SK-N-SH (cell line): ENCODE results near the gene MTPN. TPM values are rescaled to one million over a fixed set of nuclear protein-coding genes. Genes with fewer than 3 reads are reported as not detected.
A peak's percentile ranks its signal among the peaks of the same experiment; 100 is the strongest.

Experiments used
- CTCF ChIA-PET: fragments of 300-600, 350-600 bp; formaldehyde crosslinking; extraction: SDS; loops from one replicate; lab custom pipeline; 2021; lab: Yijun Ruan, JAX
- POLR2A ChIA-PET: fragments of 350-600 bp; sonication (Branson Sonifier 250); formaldehyde crosslinking; extraction: SDS; loops from one replicate; lab custom pipeline; 2020; ENCODE audit warnings: antibody characterized with exemption, inconsistent platforms; lab: Yijun Ruan, JAX
- DNase-seq: peaks from one replicate; pipeline ENCODE4 v3.0.0; 2012
- H2AFZ ChIP-seq: fragments of 200-600 bp; sonication (generic); 2 replicates; pipeline ENCODE4 v1.8.1; 2016; ENCODE audit warnings: antibody characterized with exemption, mild to moderate bottlenecking, low read depth
- H3F3A ChIP-seq: fragments of 200-600 bp; sonication (generic); replicated peaks from 2 replicates; pipeline ENCODE3; 2016; ENCODE audit warnings: antibody characterized with exemption, mild to moderate bottlenecking; ENCODE audit not compliant: insufficient read depth
- H3K27ac ChIP-seq, 2 experiments: fragments of 200-500 bp in 1 of 2; fragments of 200-600 bp in 1 of 2; sonication (Bioruptor generic) in 1 of 2; sonication (generic), shearing (Covaris generic) in 1 of 2; 2 replicates each; pipeline versions ENCODE4 v1.5.1 to v1.6.1; 2014 to 2016; ENCODE audit warnings: low read depth in 2 of 2, inconsistent platforms in 1 of 2, low read length in 1 of 2, mild to moderate bottlenecking in 1 of 2, mixed read lengths in 1 of 2
- H3K27me3 ChIP-seq: fragments of 200-600 bp; sonication (generic), shearing (Covaris generic); 2 replicates; pipeline ENCODE4 v1.6.1; 2016; ENCODE audit warnings: mixed run types; ENCODE audit not compliant: insufficient read depth
- H3K36me3 ChIP-seq, 2 experiments: fragments of 200-500 bp in 1 of 2; fragments of 200-600 bp in 1 of 2; sonication (Bioruptor generic) in 1 of 2; sonication (generic) in 1 of 2; replicated peaks in 1 of 2; 2 replicates each; pipeline versions ENCODE3 to v1.5.1; 2014 to 2016; ENCODE audit warnings: low read length in 1 of 2, mild to moderate bottlenecking in 1 of 2; ENCODE audit not compliant: insufficient read depth in 2 of 2, control insufficient read depth in 1 of 2
- H3K4me1 ChIP-seq, 2 experiments: fragments of 200-500 bp in 1 of 2; fragments of 200-600 bp in 1 of 2; sonication (Bioruptor generic) in 1 of 2; sonication (generic), shearing (Covaris generic) in 1 of 2; 2 replicates each; pipeline versions ENCODE4 v1.5.1 to v1.6.1; 2014 to 2016; ENCODE audit warnings: low read depth in 1 of 2, low read length in 1 of 2, mixed run types in 1 of 2; ENCODE audit not compliant: insufficient read depth in 2 of 2, control insufficient read depth in 1 of 2
- H3K4me2 ChIP-seq: fragments of 200-600 bp; sonication (generic), shearing (Covaris generic); 2 replicates; pipeline ENCODE4 v1.6.1; 2017; ENCODE audit warnings: mixed run types
- H3K4me3 ChIP-seq, 2 experiments: fragments of 200-500 bp in 1 of 2; fragments of 200-600 bp in 1 of 2; sonication (Bioruptor generic) in 1 of 2; sonication (generic), shearing (Covaris generic) in 1 of 2; 2 replicates each; pipeline versions ENCODE4 v1.5.1 to v1.8.1; 2014 to 2016; ENCODE audit warnings: low read depth in 2 of 2, inconsistent platforms in 1 of 2, low read length in 1 of 2, mild to moderate bottlenecking in 1 of 2, mixed read lengths in 1 of 2, moderate library complexity in 1 of 2
- H3K79me2 ChIP-seq: fragments of 200-600 bp; sonication (generic); 2 replicates; pipeline ENCODE4 v1.8.1; 2017; ENCODE audit warnings: mild to moderate bottlenecking; ENCODE audit not compliant: insufficient read depth
- H3K9ac ChIP-seq: fragments of 200-600 bp; sonication (generic); 2 replicates; pipeline ENCODE4 v1.6.1; 2017; ENCODE audit warnings: mixed run types
- H3K9me2 ChIP-seq: fragments of 200-600 bp; sonication (generic); 2 replicates; pipeline ENCODE4 v1.6.1; 2017; ENCODE audit warnings: mixed run types
- H3K9me3 ChIP-seq: fragments of 200-600 bp; sonication (generic); 2 replicates; pipeline ENCODE4 v1.6.1; 2017; ENCODE audit warnings: mixed run types, mild to moderate bottlenecking, moderate library complexity
- H4K20me1 ChIP-seq: fragments of 200-600 bp; sonication (generic); 2 replicates; pipeline ENCODE4 v1.6.1; 2017; ENCODE audit warnings: mild to moderate bottlenecking, mixed run types; ENCODE audit not compliant: insufficient read depth
- CHD2 ChIP-seq: fragments of 150-350 bp; IDR thresholded peaks from 2 replicates; pipeline ENCODE4 v1.6.1; 2018; ENCODE audit warnings: low read length; ENCODE audit not compliant: partially characterized antibody
- ELF1 ChIP-seq: IDR thresholded peaks from 2 replicates; pipeline ENCODE4 v1.4.0; 2012
- EP300 ChIP-seq, 2 experiments: IDR thresholded peaks; 2 replicates each; pipeline versions ENCODE4 v1.4.0 to v1.6.1; 2012; ENCODE audit warnings: borderline replicate concordance in 1 of 2, low read depth in 1 of 2, low read length in 1 of 2
- FOXJ3 ChIP-seq: sonication (generic); formaldehyde crosslinking; IDR thresholded peaks from 2 replicates; pipeline ENCODE4 v1.5.1; 2020; ENCODE audit warnings: mild to moderate bottlenecking, missing genetic modification reagents
- FOXM1 ChIP-seq: IDR thresholded peaks from 2 replicates; pipeline ENCODE4 v1.4.0; 2012; ENCODE audit warnings: low read depth, mild to moderate bottlenecking
- GATA2 ChIP-seq: sonication (generic); formaldehyde crosslinking; IDR thresholded peaks from 2 replicates; pipeline ENCODE4 v1.5.0; 2020; ENCODE audit warnings: mild to moderate bottlenecking, missing genetic modification reagents
- MEF2A ChIP-seq: IDR thresholded peaks from 2 replicates; pipeline ENCODE4 v1.4.0; 2012; ENCODE audit warnings: low read depth, borderline replicate concordance
- NFIC ChIP-seq: IDR thresholded peaks from 2 replicates; pipeline ENCODE4 v1.4.0; 2012; ENCODE audit warnings: borderline replicate concordance
- NRF1 ChIP-seq: IDR thresholded peaks from 2 replicates; pipeline ENCODE4 v1.6.1; 2012; ENCODE audit warnings: low read depth, mild to moderate bottlenecking, low read length
- RAD21 ChIP-seq: IDR thresholded peaks from 2 replicates; pipeline ENCODE4 v1.6.1; 2012; ENCODE audit warnings: mild to moderate bottlenecking, low read length
- RFX5 ChIP-seq: IDR thresholded peaks from 2 replicates; pipeline ENCODE4 v1.6.1; 2012; ENCODE audit warnings: mild to moderate bottlenecking, improper control_type of control experiment, low read length
- TAF1 ChIP-seq: IDR thresholded peaks from 2 replicates; pipeline ENCODE4 v1.6.1; 2012; ENCODE audit warnings: low read depth, mild to moderate bottlenecking, low read length, moderate library complexity, borderline replicate concordance
- USF1 ChIP-seq: IDR thresholded peaks from 2 replicates; pipeline ENCODE4 v1.4.0; 2012; ENCODE audit warnings: low read depth, borderline replicate concordance
- YY1 ChIP-seq: IDR thresholded peaks from 2 replicates; pipeline ENCODE4 v1.4.0; 2012; ENCODE audit warnings: low read depth, mild to moderate bottlenecking
- WGBS: methylation state at CpG from one replicate; pipeline ENCODE4 v1.1.6; 2017; ENCODE audit warnings: low lambda C conversion rate; 5-methylcytosine and 5-hydroxymethylcytosine counted together
- polyA plus RNA-seq, 3 experiments: library from polyadenylated mRNA; depleted of rRNA; stranded (reverse); fragments of >200 nt; gene quantifications; 2 replicates each; pipeline ENCODE4 v1.2.3, GENCODE V29; 2012
- TF ChIP-seq, protein P1 (sequence below): IDR thresholded peaks from 2 replicates; pipeline ENCODE4 v1.4.0; 2012; ENCODE audit warnings: low read depth, borderline replicate concordance
- TF ChIP-seq, protein P2 (sequence below): IDR thresholded peaks from 2 replicates; pipeline ENCODE4 v1.6.1; 2012; ENCODE audit warnings: mild to moderate bottlenecking, low read depth, low read length, moderate library complexity

The MTPN gene
- polyA plus RNA-seq, 1 of the 3 experiments (the other 2 are of a cell fraction): 135 TPM

GRCh38 chr7:135959646-135960363, 17.4 kb downstream of the MTPN start:
- peaks cover 15 to 42% of the 10 kb centered on the region in 2 experiments; a peak in 3 of 4 replicates for H3K4me1 ChIP-seq

DNA sequence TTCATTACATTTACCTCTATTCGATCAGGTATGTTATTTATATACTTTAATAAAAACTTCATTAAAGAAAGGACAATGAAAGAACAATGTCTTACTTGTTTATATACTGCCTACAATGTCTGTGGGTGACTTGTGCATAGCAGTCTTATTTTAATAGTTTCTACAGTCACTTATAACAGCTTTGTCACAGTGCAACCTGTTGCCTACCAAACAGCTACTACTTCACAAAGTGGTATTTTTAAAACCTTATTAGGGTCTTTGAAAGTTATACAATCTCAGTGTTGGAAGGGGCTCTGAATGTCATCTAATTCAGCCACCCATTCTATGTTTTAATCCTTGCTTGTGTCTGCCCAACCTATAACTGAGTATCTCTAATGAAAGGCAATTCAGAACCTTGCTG, 19.0 kb downstream of the MTPN start:
- Histone ChIP-seq H2AFZ (no peak overlapping the region), H3K27ac (0 out of 4 replicates have a peak overlapping the region, but pooled peaks of 1 of the 2 experiments have one; percentile 28), H3K9me3 (no peaks in the 10 kb centered on the region), H3K79me2 (peaks cover 100% of the 10 kb centered on the region)
- 98% methylated on average over 1 of the region's 1 CpG for WGBS
- no peak for DNase-seq
- POLR2A ChIA-PET: no interaction called here
- CTCF ChIA-PET: no interaction called here
- TF ChIP-seq MEF2A (no peak), NFIC (no peak), ELF1 (no peak), RAD21 (no peak), TAF1 (no peak), EP300 (IDR thresholded peaks at IDR 0.05; ENCODE audit: borderline replicate concordance in 1 of 2, low read depth in 1 of 2, low read length in 1 of 2) (no peak), USF1 (no peak)
- TF ChIP-seq, all 33 proteins: peak for 0
- no peaks in the 10 kb centered on the region for H3K9me2 ChIP-seq
- peaks cover 7% of the 10 kb centered on the region for H3F3A ChIP-seq
- peaks cover 78% of the 10 kb centered on the region for H4K20me1 ChIP-seq
- no peak overlapping the region for H3K4me2 ChIP-seq
- H3K4me3 ChIP-seq: no peak overlapping the region
- no peak overlapping the region for H3K9ac ChIP-seq
- H3K4me1 ChIP-seq: peaks cover 15 to 42% of the 10 kb centered on the region in 2 experiments; a peak in 3 of 4 replicates
- no peaks in the 10 kb centered on the region for H3K27me3 ChIP-seq
- peaks cover 39 to 54% of the 10 kb centered on the region in 2 experiments for H3K36me3 ChIP-seq

More at GRCh38 chr7:135959646-135960363, 17.4 kb downstream of the MTPN start:
- Histone ChIP-seq H3K4me2 (no peak overlapping the region), H3K79me2 (peaks cover 100% of the 10 kb centered on the region), H4K20me1 (peaks cover 80% of the 10 kb centered on the region), H2AFZ (no peak overlapping the region), H3K9me2 (no peaks in the 10 kb centered on the region), H3K27ac (peak overlapping the region; percentile 8 to 94; a peak in 3 of 4 replicates), H3K9ac (no peak overlapping the region), H3K9me3 (no peaks in the 10 kb centered on the region), H3K36me3 (peaks cover 35 to 51% of the 10 kb centered on the region in 2 experiments), H3F3A (peaks cover 7% of the 10 kb centered on the region), H3K4me3 (no peak overlapping the region), H3K27me3 (no peaks in the 10 kb centered on the region)
- CTCF ChIA-PET: no interaction called here
- DNase-seq: peak; percentile 38
- POLR2A ChIA-PET: no interaction called here
- 0 out of 2 replicates have a peak, but pooled peaks have one; percentile 11 for TF ChIP-seq FOXJ3 (CRISPR knock-in tag)
- TF ChIP-seq FOXM1: no peak
- TF ChIP-seq YY1: no peak
- peak; percentile 33 for TF ChIP-seq CHD2
- TF ChIP-seq, protein P1, sequence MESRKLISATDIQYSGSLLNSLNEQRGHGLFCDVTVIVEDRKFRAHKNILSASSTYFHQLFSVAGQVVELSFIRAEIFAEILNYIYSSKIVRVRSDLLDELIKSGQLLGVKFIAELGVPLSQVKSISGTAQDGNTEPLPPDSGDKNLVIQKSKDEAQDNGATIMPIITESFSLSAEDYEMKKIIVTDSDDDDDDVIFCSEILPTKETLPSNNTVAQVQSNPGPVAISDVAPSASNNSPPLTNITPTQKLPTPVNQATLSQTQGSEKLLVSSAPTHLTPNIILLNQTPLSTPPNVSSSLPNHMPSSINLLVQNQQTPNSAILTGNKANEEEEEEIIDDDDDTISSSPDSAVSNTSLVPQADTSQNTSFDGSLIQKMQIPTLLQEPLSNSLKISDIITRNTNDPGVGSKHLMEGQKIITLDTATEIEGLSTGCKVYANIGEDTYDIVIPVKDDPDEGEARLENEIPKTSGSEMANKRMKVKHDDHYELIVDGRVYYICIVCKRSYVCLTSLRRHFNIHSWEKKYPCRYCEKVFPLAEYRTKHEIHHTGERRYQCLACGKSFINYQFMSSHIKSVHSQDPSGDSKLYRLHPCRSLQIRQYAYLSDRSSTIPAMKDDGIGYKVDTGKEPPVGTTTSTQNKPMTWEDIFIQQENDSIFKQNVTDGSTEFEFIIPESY: no peak
- TF ChIP-seq EP300 (IDR thresholded peaks at IDR 0.05; ENCODE audit: borderline replicate concordance in 1 of 2, low read depth in 1 of 2, low read length in 1 of 2): peak in 1 of 2 experiments; percentile 6; a peak in 1 of 4 replicates
- TF ChIP-seq GATA2 (CRISPR knock-in tag): peak; percentile 64
- TF ChIP-seq RFX5: no peak
- TF ChIP-seq, protein P2, sequence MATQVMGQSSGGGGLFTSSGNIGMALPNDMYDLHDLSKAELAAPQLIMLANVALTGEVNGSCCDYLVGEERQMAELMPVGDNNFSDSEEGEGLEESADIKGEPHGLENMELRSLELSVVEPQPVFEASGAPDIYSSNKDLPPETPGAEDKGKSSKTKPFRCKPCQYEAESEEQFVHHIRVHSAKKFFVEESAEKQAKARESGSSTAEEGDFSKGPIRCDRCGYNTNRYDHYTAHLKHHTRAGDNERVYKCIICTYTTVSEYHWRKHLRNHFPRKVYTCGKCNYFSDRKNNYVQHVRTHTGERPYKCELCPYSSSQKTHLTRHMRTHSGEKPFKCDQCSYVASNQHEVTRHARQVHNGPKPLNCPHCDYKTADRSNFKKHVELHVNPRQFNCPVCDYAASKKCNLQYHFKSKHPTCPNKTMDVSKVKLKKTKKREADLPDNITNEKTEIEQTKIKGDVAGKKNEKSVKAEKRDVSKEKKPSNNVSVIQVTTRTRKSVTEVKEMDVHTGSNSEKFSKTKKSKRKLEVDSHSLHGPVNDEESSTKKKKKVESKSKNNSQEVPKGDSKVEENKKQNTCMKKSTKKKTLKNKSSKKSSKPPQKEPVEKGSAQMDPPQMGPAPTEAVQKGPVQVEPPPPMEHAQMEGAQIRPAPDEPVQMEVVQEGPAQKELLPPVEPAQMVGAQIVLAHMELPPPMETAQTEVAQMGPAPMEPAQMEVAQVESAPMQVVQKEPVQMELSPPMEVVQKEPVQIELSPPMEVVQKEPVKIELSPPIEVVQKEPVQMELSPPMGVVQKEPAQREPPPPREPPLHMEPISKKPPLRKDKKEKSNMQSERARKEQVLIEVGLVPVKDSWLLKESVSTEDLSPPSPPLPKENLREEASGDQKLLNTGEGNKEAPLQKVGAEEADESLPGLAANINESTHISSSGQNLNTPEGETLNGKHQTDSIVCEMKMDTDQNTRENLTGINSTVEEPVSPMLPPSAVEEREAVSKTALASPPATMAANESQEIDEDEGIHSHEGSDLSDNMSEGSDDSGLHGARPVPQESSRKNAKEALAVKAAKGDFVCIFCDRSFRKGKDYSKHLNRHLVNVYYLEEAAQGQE: no peak
- TF ChIP-seq NRF1: no peak
